Muscle of arm (tissue), 12 donors: ENCODE measurements around the gene PEX11A. TPM values are rescaled to one million over a fixed set of nuclear protein-coding genes. Genes with fewer than 3 reads are reported as not detected.
A peak's percentile ranks its signal among the peaks of the same experiment; 100 is the strongest.

Experiments
- DNase-seq: peaks from one replicate; pipeline ENCODE4 v3.0.0-alpha.2; 2013
- polyA plus RNA-seq, 12 donors: library from polyadenylated mRNA; unstranded; fragments of 120-200 nt; gene quantifications; one replicate each; pipeline ENCODE4 v1.2.1, GENCODE V29; 2013; ENCODE audit not compliant: insufficient read length in 12 of 12

Gene PEX11A
- polyA plus RNA-seq, 12 donors, result 4.4 to 7.9 (median 6.1) TPM; not detected in 2

- DNase-seq, result no peak
Observed at GRCh38 chr15:89679212-89679611, 11.3 kb downstream of the PEX11A start, which contains the start of gene PLIN1. Gene PLIN1, minus strand, starts transcription at chr15:89679367. Its CDS starts 1,878 bp downstream, at chr15:89677489.

GRCh38 chr15:89677381-89677780 is 13.2 kb downstream of the PEX11A start:
- DNase-seq, result no peak

GRCh38 chr15:89675606-89676005 is 14.9 kb downstream of the PEX11A start:
- no peak for DNase-seq

GRCh38 chr15:89674526-89674925 is 16.0 kb downstream of the PEX11A start:
- DNase-seq, result no peak

- DNase-seq, result no peak
Observed at GRCh38 chr15:89673165-89673512, 17.4 kb downstream of the PEX11A start.

- DNase-seq, result no peak
Observed at GRCh38 chr15:89672221-89673164, 18.1 kb downstream of the PEX11A start.

GRCh38 chr15:89671687-89672086 is 18.9 kb downstream of the PEX11A start:
- no peak for DNase-seq

- DNase-seq, result no peak
Observed at GRCh38 chr15:89670971-89671560, 19.5 kb downstream of the PEX11A start.

GRCh38 chr15:89669941-89670340 is 20.6 kb downstream of the PEX11A start:
- DNase-seq, result no peak

- DNase-seq, result no peak
Observed at GRCh38 chr15:89669309-89669865, 21.2 kb downstream of the PEX11A start.

GRCh38 chr15:89668171-89668570 is 22.4 kb downstream of the PEX11A start:
- DNase-seq, result no peak

GRCh38 chr15:89667706-89667960 is 22.9 kb downstream of the PEX11A start:
- no peak for DNase-seq

- DNase-seq, result no peak
Observed at GRCh38 chr15:89666858-89667705, 23.5 kb downstream of the PEX11A start.

- DNase-seq, result no peak
Observed at GRCh38 chr15:89666184-89666857, 24.2 kb downstream of the PEX11A start.

- DNase-seq, result peak; percentile 77
Observed at GRCh38 chr15:89665449-89666181, 24.9 kb downstream of the PEX11A start.

- DNase-seq, result no peak
Observed at GRCh38 chr15:89664441-89665350, 25.9 kb downstream of the PEX11A start.

- peak; percentile 58 for DNase-seq
Observed at GRCh38 chr15:89662893-89663626, 27.5 kb downstream of the PEX11A start.

- no peak for DNase-seq
Observed at GRCh38 chr15:89660556-89660955, 30.0 kb downstream of the PEX11A start.

GRCh38 chr15:89659295-89659694 is 31.3 kb downstream of the PEX11A start:
- no peak for DNase-seq
